ENCODE data around the gene PPP1R15A.
"Not testable (repeated sequence)": the region's sequence is repeated elsewhere in the genome, so short reads cannot be mapped to it uniquely, and the experiment has no call there.

Gene PPP1R15A

DNA sequence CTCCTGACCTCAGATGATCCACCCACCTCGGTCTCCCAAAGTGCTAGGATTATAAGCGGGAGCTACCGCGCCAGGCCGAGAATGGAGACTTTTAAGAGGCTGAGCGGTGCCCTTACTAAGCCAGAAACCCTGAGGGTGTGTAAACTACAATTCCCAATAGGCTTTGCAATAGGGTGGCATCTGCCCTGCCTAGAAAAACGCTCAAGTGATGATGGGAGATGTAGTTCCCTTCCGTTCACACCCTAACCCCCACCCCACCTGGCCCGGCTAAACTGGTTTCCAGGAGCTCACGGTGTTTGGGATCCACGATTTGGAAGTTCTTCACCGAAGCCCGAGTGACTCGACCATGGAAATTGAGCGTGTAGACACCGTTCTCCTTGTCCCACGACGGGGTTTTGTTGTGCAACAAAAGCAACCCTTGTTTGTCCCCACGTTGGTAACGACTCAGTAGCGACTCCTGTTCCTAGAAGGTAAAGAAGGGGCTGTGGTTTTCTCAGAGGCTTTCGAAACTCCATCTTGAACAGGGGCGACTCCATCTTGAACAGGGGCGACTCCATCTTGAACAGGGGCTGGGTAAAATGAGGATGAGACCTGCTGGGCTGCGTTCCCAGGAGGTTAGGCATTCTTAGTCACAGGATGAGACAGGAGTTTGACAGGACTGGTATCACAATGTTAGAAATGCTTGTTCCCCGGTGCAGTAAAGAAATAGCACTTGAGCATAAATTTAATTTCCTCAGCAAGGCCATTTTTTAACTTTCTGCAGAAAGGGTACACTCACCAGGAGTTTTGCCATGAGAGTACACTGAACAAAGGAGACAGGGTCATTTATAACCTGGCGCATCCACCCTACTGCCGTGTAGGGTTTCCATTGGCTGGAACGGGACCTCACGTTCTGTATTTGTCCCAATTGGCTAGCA is 9.8 kb downstream of the PPP1R15A start:
- DNase-seq (ENCODE audit: low spot score): peak; percentile 49

DNA sequence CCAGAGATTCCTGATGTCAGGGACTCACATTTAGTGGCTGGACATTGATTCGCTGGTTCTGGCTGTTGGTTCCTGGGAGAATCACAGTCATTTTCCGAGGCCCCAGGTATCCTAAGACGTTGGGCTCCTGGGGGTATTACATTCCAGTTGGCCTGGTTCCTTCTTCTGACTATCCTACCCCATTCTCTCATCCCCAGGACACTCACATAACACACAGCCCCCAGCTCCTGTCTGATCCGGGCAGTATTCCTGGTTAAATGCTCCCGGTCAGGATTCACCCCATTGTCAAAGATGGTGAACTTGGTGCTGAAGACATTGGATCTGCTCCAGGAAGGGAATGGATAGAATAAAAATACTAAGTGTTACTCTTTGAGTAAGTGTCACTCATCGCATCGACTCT is 11.5 kb downstream of the PPP1R15A start:
- no peak for DNase-seq (ENCODE audit: low spot score)

DNA sequence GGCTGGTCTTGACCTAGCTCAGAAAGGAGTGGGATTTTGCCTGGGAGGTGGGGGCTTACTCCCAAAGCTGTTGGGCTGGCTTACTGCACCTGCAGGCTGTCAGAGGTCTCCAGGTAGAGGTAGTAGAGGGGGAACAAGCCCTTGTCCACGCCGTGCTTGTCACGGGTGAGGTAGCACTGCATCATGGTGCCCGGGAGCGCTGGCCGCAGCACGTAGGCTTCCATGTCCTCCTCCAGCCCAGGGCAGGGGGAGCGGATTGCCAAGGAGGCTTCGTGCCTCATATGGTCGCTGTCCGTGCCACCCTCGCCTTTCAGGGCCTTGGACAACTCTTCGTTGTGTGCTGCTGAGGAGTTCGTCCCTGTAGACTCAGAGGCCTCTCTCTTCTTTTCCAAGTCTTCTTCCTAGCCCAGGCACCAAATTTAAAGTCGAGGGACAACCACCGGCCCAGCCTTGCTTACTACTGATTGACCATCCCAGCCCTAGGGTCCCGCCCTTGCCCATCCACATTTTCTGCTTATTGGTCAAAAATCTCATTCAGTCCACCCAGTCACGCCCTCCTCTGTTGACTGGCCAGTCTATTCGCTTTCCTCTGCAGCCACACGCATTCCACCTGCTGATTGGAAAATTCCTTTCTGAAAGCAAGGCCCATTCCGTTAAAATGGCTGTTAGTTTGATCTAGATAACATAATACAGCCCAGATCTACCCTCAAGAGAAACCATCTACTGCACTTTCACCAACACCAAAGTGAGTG is 15.8 kb downstream of the PPP1R15A start:
- no peak for DNase-seq (ENCODE audit: low spot score)

DNA sequence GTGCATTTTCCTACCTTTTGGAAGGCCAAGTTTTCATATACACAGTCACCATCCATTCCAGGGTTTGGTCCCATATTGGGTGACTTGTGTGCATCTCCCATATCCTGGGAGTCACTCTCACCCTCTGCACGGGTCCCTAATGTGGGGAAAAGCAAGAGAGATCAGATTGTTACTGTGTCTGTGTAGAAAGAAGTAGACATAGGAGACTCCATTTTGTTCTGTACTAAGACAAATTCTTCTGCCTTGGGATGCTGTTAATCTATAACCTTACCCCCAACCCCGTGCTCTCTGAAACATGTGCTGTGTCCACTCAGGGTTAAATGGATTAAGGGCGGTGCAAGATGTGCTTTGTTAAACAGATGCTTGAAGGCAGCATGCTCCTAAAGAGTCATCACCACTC is 17.3 kb downstream of the PPP1R15A start:
- not testable (repeated sequence) for DNase-seq (ENCODE audit: low spot score)

DNA sequence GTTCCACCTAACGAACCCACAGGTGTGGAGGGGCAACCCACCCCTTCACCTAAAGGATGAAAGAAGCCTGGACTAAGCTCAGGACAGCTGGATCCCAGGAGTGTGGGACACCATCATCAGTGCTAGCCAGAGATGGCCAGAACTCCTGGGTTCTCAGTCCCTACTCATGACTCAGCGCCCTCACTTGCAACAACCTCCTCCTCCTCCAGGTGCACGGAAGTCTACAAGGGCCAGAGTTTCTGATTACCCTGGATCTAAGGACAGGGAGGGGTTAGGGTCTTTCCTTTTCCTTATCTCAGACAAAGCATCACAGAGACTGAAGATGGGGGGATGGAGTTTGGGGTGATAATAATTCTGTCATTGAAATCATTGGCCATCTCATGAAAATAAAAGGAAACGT is 18.3 kb downstream of the PPP1R15A start:
- no peak for DNase-seq (ENCODE audit: low spot score)

DNA sequence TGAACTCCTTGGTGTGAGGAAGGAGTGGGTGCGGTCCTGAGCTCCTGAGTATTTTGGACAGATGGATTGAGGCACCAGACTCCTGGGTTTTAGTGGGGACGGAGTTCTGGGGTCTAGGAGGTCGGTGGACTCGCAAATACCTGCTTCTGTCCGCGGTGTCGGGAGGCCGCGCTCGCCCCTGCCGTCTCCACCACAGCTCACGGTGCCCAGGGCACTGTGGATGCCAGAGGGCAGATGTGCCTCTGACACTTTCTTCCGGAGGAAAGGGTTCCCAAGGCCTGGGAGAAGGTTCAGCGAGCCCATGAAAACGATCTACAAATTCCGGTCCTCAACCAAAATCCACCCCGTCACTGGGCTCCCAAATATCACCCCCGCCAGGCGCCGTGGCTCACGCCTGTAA is 23.0 kb downstream of the PPP1R15A start:
- DNase-seq (ENCODE audit: low spot score): no peak

DNA sequence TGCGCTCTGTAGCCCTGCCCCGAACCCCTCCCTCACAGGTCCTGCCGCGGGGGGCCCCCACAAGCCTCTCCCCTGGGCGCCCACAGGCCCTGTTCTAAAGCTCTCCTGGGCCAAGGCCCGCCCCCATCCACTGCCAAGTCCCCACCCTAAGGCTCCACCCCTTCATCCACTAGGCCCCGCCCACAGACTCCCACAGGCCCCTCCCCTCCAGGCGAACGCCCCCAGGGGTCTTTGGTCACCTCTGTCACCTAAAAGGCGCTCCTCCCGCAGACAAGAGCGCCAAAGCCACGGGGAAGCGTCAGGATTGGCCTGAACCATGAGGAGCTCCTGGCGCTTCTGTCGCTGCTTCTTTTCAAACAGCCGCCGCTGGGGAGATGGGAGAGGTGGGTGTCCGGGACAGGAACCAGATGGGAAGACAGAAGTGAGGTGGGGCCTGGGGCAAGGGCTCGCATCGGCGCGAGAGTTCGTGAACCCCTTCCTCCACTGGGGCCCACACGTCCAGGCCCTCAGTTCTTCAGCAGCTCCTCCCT is 24.0 kb downstream of the PPP1R15A start:
- DNase-seq (ENCODE audit: low spot score): peak; percentile 55

DNA sequence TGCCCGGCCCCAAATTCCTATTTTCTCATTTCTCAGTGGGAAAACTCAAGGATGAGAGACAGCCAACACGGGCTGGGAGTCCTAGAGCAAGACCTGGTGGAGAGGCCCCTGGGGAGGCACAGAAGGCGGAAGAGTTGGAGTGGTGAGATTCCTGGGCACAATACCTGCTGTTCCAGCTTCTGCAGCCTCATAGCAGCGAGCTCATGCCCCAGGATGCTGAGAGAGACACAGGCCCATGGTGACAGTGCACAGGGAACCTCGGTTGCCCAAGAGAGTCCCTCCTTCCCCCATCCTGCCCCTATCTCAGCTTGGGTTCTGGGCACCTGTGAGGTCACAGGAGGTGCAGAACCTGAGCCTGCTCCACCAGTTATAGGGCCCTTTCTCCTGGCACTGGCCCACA is 25.0 kb downstream of the PPP1R15A start:
- DNase-seq (ENCODE audit: low spot score): no peak

DNA sequence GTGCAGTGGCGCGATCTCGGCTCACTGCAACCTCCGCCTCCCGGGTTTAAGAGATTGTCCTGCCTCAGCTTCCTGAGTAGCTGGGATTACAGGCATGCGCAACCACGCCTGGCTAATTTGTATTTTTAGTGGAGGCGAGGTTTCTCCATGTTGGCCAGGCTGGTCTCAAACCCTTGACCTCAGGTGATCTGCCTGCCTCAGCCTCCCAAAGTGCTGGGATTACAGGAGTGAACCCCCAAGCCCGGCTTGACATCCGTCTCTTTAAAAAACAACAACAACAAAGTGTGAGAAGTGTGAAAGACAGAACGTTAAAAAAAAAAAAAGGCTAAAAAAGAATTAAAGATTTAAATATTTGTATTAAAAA is 27.1 kb downstream of the PPP1R15A start:
- DNase-seq (ENCODE audit: low spot score): not testable (repeated sequence)

DNA sequence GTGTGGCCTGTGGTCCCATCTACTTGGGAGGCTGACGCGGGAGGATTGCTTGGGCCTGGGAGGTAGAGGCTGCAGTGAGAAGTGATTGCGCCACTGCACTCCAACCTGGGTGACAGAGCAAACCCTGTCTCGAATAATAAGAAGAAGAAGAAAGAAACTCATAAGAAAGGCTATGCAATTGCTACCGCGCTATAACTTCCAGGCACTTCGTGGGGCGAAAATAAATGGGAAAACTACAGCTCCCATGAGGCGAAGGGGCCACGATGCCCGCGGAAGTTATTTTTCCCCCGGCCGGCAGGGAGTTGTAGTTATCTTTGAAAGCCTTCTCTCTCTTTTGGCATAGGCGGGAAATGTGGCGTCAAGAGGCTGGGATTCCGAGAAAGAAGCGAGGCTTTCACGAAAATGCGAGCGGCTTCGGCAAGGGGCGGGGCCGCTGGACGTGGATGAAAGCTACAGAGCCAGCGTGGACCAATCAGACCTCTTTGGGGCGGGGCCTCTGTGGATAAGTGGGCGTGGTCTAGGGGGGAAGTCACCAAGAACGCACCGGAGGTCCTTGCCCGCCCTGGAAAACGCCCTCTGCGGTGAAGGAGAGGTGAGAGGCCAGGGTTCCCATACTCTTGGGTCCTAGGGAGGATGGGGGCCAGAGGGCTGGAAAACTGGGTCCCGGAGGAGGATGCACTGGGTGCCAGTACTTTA is 27.7 kb downstream of the PPP1R15A start, which contains the start of gene NUCB1:
TSS of gene NUCB1 (plus strand) at position 532 of the 696 bp plus-strand sequence. CDS start 485 bp downstream, outside the sequence.
- DNase-seq (ENCODE audit: low spot score): peak; percentile 99

DNA sequence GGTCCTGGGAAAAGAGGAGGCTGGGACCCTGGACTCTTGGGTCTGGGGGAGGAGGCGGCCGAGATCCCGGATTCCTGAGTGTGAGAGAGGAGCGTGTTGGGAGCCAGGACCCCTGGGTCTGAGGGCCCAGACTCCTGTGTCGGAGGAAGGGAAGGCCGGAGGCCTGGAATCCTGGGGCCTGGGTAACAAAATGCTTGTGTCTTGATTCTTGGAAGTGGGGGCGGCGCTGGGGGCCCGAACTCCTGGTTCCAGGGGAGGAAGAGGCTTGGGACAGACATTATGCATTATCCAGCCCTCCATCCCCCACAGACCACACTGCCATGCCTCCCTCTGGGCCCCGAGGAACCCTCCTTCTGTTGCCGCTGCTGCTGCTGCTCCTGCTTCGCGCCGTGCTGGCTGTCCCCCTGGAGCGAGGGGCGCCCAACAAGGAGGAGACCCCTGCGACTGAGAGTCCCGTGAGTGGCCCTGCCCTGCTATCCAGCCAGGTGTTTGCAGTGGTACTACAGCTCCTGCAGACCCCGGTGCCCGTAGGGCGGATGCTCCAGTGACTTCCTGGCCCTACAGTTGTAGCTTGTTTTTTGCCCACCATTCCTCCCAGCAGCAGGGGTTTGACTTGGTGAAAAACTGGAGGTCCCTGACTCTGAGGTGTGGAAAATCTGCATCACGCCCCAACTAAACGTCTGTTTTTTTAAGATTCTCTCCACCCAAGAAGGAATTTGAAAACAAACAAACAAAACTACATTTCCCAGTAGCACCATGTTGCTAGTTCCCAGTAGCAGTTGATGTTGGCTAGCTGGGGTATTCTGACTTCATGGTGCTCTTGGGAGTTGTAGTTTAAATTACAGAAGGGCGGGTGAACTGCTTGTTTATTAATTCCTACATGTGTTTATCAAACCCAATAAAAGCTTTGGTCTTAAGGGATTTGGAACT is 28.5 kb downstream of the PPP1R15A start:
- peak; percentile 19 for DNase-seq (ENCODE audit: low spot score)

DNA sequence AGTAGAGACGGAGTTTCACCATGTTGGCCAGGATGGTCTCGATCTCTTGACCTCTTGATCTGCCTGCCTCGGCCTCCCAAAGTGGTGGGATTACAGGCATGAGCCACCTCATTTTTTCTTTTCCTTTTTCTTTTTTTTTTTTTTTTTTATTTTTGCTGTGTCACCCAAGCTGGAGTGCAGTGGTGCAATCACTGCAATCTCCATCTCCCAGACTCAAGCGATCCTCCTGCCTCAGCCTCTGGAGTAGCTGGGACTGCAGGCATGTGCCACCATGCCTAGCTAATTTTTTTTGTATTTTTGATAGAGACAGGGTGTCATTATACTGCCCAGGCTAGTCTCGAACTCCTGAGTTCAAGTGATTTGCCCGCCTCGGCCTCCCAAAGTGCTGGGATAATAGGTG is 30.1 kb downstream of the PPP1R15A start:
- DNase-seq (ENCODE audit: low spot score): not testable (repeated sequence)

DNA sequence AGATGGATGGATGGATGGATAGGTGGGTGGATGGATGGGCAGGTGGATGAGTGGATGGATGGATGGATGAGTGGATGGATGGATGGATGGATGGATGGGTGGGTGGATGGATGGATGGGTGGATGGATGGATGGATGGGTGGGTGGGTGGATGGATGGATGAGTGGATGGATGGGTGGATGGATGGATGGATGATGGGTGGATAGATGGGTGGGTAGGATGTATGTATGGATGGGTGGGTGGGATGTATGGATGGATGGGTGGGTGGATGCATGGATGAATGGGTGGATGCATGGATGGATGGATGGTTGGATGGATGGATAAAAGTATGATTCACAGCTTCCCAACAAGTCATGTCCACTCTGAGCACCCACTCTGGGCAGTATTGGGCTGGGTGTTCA is 31.6 kb downstream of the PPP1R15A start:
- DNase-seq (ENCODE audit: low spot score): not testable (repeated sequence)

DNA sequence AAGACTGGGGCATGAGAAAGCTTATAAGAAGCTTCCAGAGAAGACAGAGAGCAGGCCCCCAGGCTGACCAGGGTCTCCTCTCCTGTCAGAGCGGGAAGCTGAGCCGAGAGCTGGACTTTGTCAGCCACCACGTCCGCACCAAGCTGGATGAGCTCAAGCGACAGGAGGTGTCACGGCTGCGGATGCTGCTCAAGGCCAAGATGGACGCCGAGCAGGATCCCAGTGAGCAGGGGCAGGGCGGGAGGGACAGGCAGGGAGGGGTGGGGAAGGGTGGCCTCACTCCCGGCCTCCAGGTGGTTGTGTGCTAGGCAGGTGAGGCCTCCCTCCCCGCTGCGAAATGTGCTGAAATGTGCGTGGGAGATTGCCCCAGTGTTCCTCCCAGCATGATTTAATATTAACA is 33.4 kb downstream of the PPP1R15A start:
- DNase-seq (ENCODE audit: low spot score): no peak

DNA sequence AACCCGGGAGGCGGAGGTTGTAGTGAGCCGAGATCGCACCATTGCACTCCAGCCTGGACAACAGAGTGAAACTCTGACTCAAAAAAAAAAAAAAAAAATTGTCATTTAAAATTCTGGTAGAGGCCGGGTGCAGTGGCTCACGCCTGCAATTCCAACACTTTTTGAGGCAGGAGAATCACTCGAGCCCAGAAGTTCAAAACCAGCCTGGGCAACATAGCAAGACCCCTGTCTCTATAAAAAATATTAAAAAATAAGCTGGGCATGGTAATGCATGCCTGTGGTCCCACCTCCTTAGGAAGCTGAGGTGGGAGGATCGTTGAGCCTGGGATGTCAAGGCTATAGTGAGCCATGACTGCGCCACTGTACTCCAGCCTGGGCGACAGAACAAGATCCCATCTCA is 34.1 kb downstream of the PPP1R15A start:
- no peak for DNase-seq (ENCODE audit: low spot score)

DNA sequence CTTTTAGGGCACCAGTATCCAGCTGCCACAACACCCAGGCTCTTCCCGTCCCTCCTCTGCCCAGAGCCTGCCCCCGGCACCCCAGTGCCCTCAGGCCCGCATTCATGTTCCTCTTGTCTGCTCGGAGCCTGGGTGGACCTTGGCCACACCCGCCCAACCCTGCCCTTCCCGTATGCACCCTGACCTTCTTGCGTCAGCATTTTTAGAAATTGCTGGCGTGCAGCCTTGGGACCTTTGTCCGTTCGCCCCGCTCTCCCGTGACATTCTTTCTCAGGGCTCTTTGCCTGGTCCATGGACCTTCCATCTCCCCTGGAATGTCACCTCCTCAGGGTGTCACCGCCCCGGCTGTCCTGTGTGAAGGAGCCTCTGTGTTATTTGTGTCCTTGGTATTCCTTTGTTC is 35.5 kb downstream of the PPP1R15A start:
- DNase-seq (ENCODE audit: low spot score): no peak

DNA sequence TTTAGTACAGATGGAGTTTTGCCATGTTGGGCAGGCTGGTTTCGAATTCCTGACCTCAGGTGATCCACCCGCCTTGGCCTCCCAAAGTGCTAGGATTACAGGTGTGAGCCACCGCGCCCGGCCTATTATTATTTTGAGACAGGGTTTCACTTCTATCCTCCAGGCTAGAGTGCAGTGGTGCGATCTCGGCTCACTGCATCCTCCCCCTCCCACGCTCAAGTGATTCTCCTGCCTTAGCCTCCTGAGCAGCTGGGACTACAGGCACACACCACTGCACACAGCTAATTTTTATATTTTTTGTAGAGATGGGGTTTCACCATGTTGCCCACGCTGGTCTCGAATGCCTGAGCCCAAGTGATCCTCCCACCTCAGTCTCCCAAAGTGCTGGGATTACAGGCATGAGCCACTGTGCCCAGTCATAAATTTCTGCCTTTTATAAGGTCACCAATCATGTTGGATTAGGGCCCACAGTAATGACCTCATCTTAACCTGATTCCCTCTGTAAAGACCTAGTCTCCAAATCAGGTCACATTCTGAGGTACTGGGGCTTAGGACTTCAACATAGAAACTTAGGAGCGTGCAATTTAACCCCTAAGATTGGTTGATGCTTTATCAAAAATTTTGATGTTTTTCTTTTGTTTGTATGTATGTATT is 37.3 kb downstream of the PPP1R15A start:
- not testable (repeated sequence) for DNase-seq (ENCODE audit: low spot score)

DNA sequence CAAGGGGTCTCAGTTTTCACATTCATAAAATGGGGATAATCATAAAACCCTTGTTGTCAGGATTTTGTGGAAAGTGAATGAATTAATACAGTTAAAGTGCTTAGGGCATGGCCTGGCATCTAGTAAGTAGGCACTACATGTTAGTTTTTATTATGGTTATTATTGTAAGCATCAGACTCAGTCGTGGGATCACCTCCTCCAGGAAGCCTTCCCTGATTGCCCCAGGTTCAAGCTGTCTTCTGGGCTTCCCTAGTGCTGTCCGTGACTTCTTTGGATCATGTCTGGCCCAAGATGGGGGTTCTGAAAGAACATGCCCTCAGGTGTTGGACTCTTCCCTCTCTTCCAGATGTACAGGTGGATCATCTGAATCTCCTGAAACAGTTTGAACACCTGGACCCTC is 38.6 kb downstream of the PPP1R15A start:
- DNase-seq (ENCODE audit: low spot score): no peak

DNA sequence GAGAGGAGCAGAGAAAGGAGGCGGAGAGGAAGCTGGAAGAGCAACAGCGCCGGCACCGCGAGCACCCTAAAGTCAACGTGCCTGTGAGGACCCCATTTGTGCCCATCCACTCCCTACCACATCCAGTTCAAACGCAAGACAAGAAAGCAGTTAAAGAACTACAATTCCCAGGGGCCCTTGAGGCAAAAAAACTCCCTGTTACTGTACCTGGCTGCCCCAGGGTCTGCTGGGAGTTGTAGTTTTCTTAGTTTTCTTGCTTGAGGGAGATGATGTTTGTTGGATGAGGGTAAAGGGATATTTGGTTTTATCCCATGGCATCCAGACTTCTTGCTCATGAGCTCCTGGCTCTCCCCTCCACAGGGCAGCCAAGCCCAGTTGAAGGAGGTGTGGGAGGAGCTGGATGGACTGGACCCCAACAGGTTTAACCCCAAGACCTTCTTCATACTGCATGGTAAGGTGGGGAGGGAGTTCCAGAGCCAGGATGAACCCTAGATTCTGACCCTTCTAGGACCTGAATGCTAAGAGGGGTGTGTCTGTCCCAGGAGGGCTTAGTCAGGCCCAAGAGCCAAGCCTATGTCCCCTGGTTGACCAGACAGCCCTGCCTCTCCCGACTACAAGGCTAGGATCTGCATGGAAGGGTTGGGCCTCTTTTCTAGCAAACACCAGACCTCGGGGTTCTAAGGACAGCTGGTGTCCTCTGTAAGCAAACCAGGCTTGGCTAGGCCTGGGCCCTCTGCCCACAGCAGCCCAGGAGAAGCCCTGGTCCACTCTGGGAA is 41.1 kb downstream of the PPP1R15A start:
- no peak for DNase-seq (ENCODE audit: low spot score)

DNA sequence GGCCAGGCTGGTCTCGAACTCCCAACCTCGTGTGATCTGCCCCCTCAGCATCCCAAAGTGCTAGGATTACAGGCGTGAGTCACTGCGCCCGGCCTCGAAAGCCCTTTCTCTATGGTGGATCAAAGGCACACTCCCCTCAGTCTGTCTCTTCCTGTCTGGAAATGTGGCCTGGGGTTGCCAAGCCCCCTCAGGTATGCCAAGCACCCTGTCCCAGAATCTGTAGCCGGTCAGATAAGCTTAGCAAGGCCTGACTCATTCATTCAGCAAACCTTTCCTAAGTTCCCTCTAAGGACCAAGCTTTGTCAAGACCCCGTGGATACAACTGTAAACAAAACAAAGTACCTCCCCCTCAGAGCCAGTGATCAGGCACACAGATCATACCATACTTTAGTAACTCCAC is 42.0 kb downstream of the PPP1R15A start:
- no peak for DNase-seq (ENCODE audit: low spot score)

All from Ammon's horn (tissue), 1 donor.